HEK293T (cell line): ENCODE results near the gene CIB2.
"Not testable (repeated sequence)": the region's sequence is repeated elsewhere in the genome, so short reads cannot be mapped to it uniquely, and the experiment has no call there.

Source experiments
- CTCF ChIA-PET: fragments of 350-600 bp; formaldehyde crosslinking; extraction: SDS; loops from one replicate; lab custom pipeline; 2021; ENCODE audit warnings: antibody characterized with exemption, inconsistent platforms; lab: Yijun Ruan, JAX
- POLR2A ChIA-PET: fragments of 350-600 bp; formaldehyde crosslinking; extraction: SDS; loops from one replicate; lab custom pipeline; 2020; ENCODE audit warnings: antibody characterized with exemption, inconsistent platforms; lab: Yijun Ruan, JAX
- DNase-seq: peaks from one replicate; pipeline ENCODE4 v3.0.0; 2012; ENCODE audit warnings: mixed read lengths; ENCODE audit errors: extremely low spot score
- ARNT ChIP-seq: fragments of 450-650 bp; IDR thresholded peaks from 2 replicates; pipeline ENCODE4 v1.6.1; 2017; ENCODE audit warnings: mild to moderate bottlenecking
- BHLHE40 ChIP-seq: fragments of 450-650 bp; IDR thresholded peaks from 2 replicates; pipeline ENCODE4 v1.6.1; 2016; ENCODE audit warnings: mild to moderate bottlenecking, moderate library complexity, borderline replicate concordance
- CTBP1 ChIP-seq: fragments of 450-650 bp; IDR thresholded peaks from 2 replicates; pipeline ENCODE4 v1.6.1; 2016; ENCODE audit warnings: borderline replicate concordance
- ELF4 ChIP-seq: fragments of 450-650 bp; IDR thresholded peaks from 2 replicates; pipeline ENCODE4 v1.6.1; 2017; ENCODE audit warnings: antibody characterized with exemption
- FOXA1 ChIP-seq: fragments of 450-650 bp; IDR thresholded peaks from 2 replicates; pipeline ENCODE4 v1.6.1; 2016; ENCODE audit warnings: mild to moderate bottlenecking
- FOXK2 ChIP-seq: fragments of 450-650 bp; IDR thresholded peaks from 2 replicates; pipeline ENCODE4 v1.6.1; 2016; ENCODE audit warnings: mild to moderate bottlenecking
- FOXM1 ChIP-seq: fragments of 450-650 bp; IDR thresholded peaks from 2 replicates; pipeline ENCODE4 v1.6.1; 2017; ENCODE audit warnings: mild to moderate bottlenecking, borderline replicate concordance
- HDGF ChIP-seq: fragments of 450-650 bp; IDR thresholded peaks from 2 replicates; pipeline ENCODE4 v1.6.1; 2017; ENCODE audit warnings: antibody characterized with exemption, borderline replicate concordance
- L3MBTL2 ChIP-seq: fragments of 450-650 bp; conservative IDR thresholded peaks from 2 replicates; pipeline ENCODE4 v1.6.1; 2016; ENCODE audit warnings: mild to moderate bottlenecking
- LEF1 ChIP-seq: fragments of 450-650 bp; IDR thresholded peaks from 2 replicates; pipeline ENCODE4 v1.6.1; 2017; ENCODE audit warnings: mild to moderate bottlenecking, borderline replicate concordance
- NFRKB ChIP-seq: fragments of 450-650 bp; IDR thresholded peaks from 2 replicates; pipeline ENCODE4 v1.6.1; 2016; ENCODE audit warnings: mild to moderate bottlenecking, moderate library complexity
- PKNOX1 ChIP-seq: fragments of 450-650 bp; IDR thresholded peaks from 2 replicates; pipeline ENCODE4 v1.6.1; 2016
- SP1 ChIP-seq: fragments of 450-650 bp; IDR thresholded peaks from 2 replicates; pipeline ENCODE4 v1.6.1; 2017
- SUZ12 ChIP-seq: fragments of 450-650 bp; IDR thresholded peaks from 2 replicates; pipeline ENCODE4 v1.6.1; 2016; ENCODE audit warnings: mild to moderate bottlenecking
- TARDBP ChIP-seq: fragments of 450-650 bp; IDR thresholded peaks from 2 replicates; pipeline ENCODE4 v1.6.1; 2016
- ZNF384 ChIP-seq: fragments of 450-650 bp; IDR thresholded peaks from 2 replicates; pipeline ENCODE4 v1.6.1; 2016

Gene CIB2

GRCh38 chr15:78164010-78164409 is 32.8 kb upstream of the CIB2 start:
- no peak for TF ChIP-seq FOXM1
- DNase-seq, result no peak
- CTCF ChIA-PET, result interaction anchor here (0.5 kb wide), 1 partner anchor 108 kb away, joined by 3 read pairs; no protein-coding TSS in a partner anchor
- POLR2A ChIA-PET, result no interaction called here

DNA sequence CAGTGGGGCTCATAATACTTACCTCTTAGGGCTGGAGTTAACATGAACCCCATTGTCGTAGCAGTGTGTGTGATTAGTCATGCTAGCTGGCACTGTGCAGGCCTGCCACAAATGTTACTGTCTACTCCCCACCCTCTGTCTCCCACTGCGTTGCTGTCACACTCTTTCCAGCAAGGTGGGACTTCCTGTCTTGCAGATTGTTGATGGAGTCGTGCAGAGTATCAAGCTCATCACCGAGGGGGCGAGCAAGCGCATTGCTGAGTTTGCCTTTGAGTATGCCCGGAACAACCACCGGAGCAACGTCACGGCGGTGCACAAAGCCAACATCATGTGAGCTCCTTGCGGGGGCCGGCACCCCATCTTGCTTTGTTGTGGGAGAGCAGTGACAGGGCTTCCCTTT is 30.8 kb upstream of the CIB2 start:
- ChIA-PET POLR2A (no interaction called here), CTCF (no interaction called here)
- no peak for DNase-seq
- TF ChIP-seq FOXK2, result no peak

DNA sequence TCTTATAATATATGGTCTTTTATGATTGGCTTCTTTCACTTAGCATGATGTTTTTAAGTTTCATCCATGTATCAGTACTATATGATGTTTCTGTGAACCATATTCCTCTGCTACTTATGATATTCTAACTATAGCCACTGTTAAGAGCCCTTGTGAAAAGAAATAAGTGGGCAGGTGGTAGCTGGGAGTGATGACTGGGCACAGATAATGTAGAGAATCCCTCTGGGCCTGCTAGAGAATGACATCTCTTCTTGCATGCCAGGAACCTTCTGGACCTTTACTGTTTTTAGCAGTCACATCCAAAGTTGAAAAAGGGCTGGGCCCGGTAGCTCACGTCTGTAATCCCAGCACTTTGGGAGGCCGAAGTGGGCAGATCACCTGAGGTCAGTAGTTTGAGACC is 28.1 kb upstream of the CIB2 start:
- DNase-seq, result no peak
- ChIA-PET CTCF (interaction anchor here (0.6 kb wide), 1 partner anchor 15 kb away, joined by 3 read pairs; no protein-coding TSS in a partner anchor), POLR2A (no interaction called here)
- TF ChIP-seq NFRKB, result no peak
- no peak for TF ChIP-seq SP1
- no peak for TF ChIP-seq FOXM1

DNA sequence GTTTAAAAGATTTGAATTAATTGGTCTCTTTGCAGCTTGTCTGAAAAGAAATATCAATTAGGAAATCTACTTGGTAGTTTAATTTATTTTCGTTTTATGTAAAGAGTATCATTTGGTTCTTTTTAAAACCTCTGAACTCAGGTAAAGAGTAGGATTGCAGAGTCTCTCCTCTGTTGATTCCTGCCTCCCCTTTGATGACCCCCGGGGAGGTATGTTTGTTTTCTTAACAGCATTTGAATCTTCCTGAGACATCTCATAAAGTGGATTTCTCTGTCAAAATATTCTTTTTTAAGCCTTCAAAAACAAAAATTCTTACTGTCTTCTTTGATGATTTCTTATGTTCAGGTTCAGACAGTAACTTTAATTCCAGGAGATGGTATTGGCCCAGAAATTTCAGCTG is 26.0 kb upstream of the CIB2 start:
- DNase-seq, result no peak
- no peak for TF ChIP-seq CTBP1
- TF ChIP-seq FOXA1, result no peak
- TF ChIP-seq TARDBP, result no peak
- no peak for TF ChIP-seq HDGF
- TF ChIP-seq NFRKB, result no peak
- TF ChIP-seq L3MBTL2, result no peak
- TF ChIP-seq SUZ12, result no peak
- no peak for TF ChIP-seq FOXM1
- TF ChIP-seq FOXK2, result no peak
- no peak for TF ChIP-seq ZNF384
- no peak for TF ChIP-seq ELF4
- no peak for TF ChIP-seq PKNOX1
- TF ChIP-seq ARNT, result no peak
- TF ChIP-seq BHLHE40, result no peak
- TF ChIP-seq SP1, result no peak
- TF ChIP-seq LEF1, result no peak
- CTCF ChIA-PET, result no interaction called here
- POLR2A ChIA-PET, result no interaction called here

DNA sequence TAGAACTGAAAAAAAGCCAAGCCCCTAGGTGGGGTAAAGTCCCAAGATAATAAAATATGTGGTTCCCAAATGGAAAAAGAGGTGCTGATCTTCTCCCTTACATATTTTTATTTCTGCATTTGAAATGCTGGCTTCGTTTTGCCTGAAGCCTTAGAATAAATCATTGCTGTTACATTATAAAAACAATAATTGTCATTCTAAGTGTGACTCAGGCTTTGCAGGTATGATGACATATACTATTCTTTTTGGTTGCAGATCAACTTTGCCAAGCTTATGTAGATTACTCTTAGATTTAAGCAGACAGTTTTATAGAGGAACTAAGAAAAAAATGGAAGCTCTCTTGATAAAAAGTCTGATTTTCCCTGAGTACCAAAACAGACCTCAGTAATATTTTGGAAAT is 25.4 kb upstream of the CIB2 start:
- TF ChIP-seq NFRKB, result no peak
- no peak for TF ChIP-seq ZNF384
- no peak for TF ChIP-seq FOXA1
- no peak for TF ChIP-seq SP1
- no peak for DNase-seq
- ChIA-PET CTCF (interaction anchor here (1.4 kb wide), 1 partner anchor 39 kb away, joined by 3 read pairs; no protein-coding TSS in a partner anchor), POLR2A (no interaction called here)

DNA sequence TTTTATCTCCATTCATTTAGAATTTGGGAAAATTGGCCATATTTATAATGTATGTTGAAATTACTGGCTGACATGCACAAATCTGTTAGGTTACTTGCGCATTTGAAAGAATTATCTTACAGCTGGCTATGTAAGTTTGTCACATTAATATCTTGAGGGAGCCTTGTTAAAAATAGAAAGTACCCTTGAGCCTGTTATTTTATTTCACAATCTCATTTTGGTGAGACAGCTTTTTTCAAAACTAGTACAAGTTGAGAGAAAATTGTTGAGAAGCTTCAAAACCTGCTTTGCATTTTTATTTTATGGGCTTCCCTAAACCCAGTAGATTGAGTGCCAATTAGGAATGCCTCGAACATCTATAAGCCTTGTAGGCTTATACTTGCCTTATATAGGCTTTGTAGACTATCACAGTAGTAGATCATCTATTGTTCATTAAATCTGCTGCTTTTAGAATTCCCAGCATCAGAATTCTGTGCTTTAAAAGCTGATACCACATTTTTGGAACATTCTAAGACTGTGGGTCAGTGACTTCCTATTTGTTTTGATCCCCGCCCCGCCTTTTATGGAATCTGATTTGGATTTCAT is 24.2 kb upstream of the CIB2 start:
- no peak for DNase-seq
- ChIA-PET POLR2A (interaction anchor here (0.9 kb wide), 1 partner anchor 144 kb away, joined by 3 read pairs; the partner anchor contains the start of gene SKIC8), CTCF (interaction anchor here (0.7 to 1.4 kb wide), 3 partner anchors 25 to 85 kb away, joined by 3 to 4 read pairs (median 3); partner anchors contain the start of gene CIB2)
- no peak for TF ChIP-seq CTBP1
- TF ChIP-seq FOXM1, result no peak
- no peak for TF ChIP-seq ZNF384
- no peak for TF ChIP-seq ELF4
- no peak for TF ChIP-seq FOXA1
- no peak for TF ChIP-seq SUZ12
- no peak for TF ChIP-seq L3MBTL2
- TF ChIP-seq NFRKB, result no peak

- no peak for DNase-seq
- POLR2A ChIA-PET, result interaction anchor here (0.7 kb wide), 1 partner anchor 24 kb away, joined by 3 read pairs; no protein-coding TSS in a partner anchor
- no peak for TF ChIP-seq SP1
- CTCF ChIA-PET, result interaction anchor here (0.7 kb wide), 2 partner anchors 24 to 85 kb away, joined by 3 to 4 read pairs; partner anchors contain the start of gene CIB2
Observed at GRCh38 chr15:78154955-78155354, 23.7 kb upstream of the CIB2 start.

GRCh38 chr15:78151075-78151474 is 19.8 kb upstream of the CIB2 start:
- POLR2A ChIA-PET, result interaction anchor here (3.7 kb wide), 1 partner anchor 13 kb away, joined by 40 read pairs; no protein-coding TSS in a partner anchor
- CTCF ChIA-PET, DNase-seq: not testable (repeated sequence)
